Stomach (tissue), 9 donors: ENCODE results near the gene PWWP2B. TPM values are rescaled to one million over a fixed set of nuclear protein-coding genes. Genes with fewer than 3 reads are reported as not detected.
"Not testable (repeated sequence)": the region's sequence is repeated elsewhere in the genome, so short reads cannot be mapped to it uniquely, and the experiment has no call there.

Experiments
- DNase-seq, 2 donors: peaks; one replicate each; pipeline versions ENCODE4 v3.0.0 to v3.0.0-alpha.2; 2013 to 2019
- H3K27ac ChIP-seq, 5 donors: fragments of 200-600 bp in 4 of 5; sonication (generic) in 4 of 5; one replicate each; pipeline ENCODE4 v1.5.1; 2013 to 2019; ENCODE audit warnings: mild to moderate bottlenecking in 1 of 5, moderate library complexity in 1 of 5
- H3K27me3 ChIP-seq, 3 donors: fragments of 200-600 bp; sonication (generic); one replicate each; pipeline ENCODE4 v1.5.1; 2017 to 2019; ENCODE audit warnings: mixed run types in 1 of 3
- H3K36me3 ChIP-seq, 4 donors: fragments of 200-600 bp; sonication (generic); 1 replicate in 3 of 4; 2 replicates in 1 of 4; pipeline ENCODE4 v1.5.1; 2016 to 2019
- H3K4me1 ChIP-seq, 4 donors: fragments of 200-600 bp; sonication (generic); one replicate each; pipeline ENCODE4 v1.5.1; 2016 to 2019
- H3K4me3 ChIP-seq, 4 donors: fragments of 200-600 bp; sonication (generic) in 3 of 4; one replicate each; pipeline ENCODE4 v1.5.1; 2016 to 2019; ENCODE audit warnings: mild to moderate bottlenecking in 1 of 4
- H3K9me3 ChIP-seq, 4 donors: fragments of 200-600 bp; sonication (generic); one replicate each; pipeline ENCODE4 v1.5.1; 2016 to 2019
- EP300 ChIP-seq: sonication (generic); formaldehyde crosslinking; IDR thresholded peaks from one replicate; pipeline ENCODE4 v1.6.1; 2017; ENCODE audit warnings: antibody characterized with exemption
- POLR2A ChIP-seq, 4 donors: fragments of 450-650 bp; IDR thresholded peaks; one replicate each; pipeline ENCODE4 v1.6.1; 2016; ENCODE audit warnings: antibody characterized with exemption in 4 of 4, control low read depth in 2 of 4, mild to moderate bottlenecking in 1 of 4, moderate library complexity in 1 of 4
- POLR2AphosphoS5 ChIP-seq, 3 donors: sonication (generic); formaldehyde crosslinking; IDR thresholded peaks; one replicate each; pipeline ENCODE4 v1.6.1; 2016; ENCODE audit warnings: antibody characterized with exemption in 3 of 3
- whole genome bisulfite sequencing, 5 donors: extraction: QIAGEN DNeasy Blood & Tissue Kit in 3 of 5; methylation state at CpG; one replicate each; pipeline versions ENCODE4 v1.1.5 to v1.1.7; 2013 to 2018; 5-methylcytosine and 5-hydroxymethylcytosine counted together
- intact Hi-C: fragments of 100-400 bp; cut with DNase I; formaldehyde crosslinking; loops from one replicate; pipeline ENCODE4 v1.15.1; 2023; ENCODE audit warnings: low total_unique reads
- polyA plus RNA-seq, 3 donors: library from polyadenylated mRNA; stranded (reverse); fragments of 200-250 nt; gene quantifications; one replicate each; pipeline ENCODE4 v1.2.3, GENCODE V29; 2013
- total RNA-seq, 5 donors: library from RNA; depleted of rRNA; stranded (reverse); fragments of >200 nt; gene quantifications; one replicate each; pipeline versions ENCODE4 v1.1.0 to v1.2.3, GENCODE V29; 2014 to 2016
- TF ChIP-seq, protein P1 (sequence below), 7 experiments: fragments of 450-650 bp in 4 of 7; fragments of 200-600 bp in 3 of 7; sonication (generic) in 3 of 7; IDR thresholded peaks; one replicate each; pipeline ENCODE4 v1.5.1; 2016 to 2019; ENCODE audit warnings: antibody characterized with exemption in 7 of 7, control low read depth in 2 of 7, mild to moderate bottlenecking in 1 of 7
- donor health status: healthy with polysubstance abuse.
- donor health status: Bipolar disorder and iron deficiency.
- donor health status: healthy.

Gene PWWP2B
- total and polyA plus RNA-seq, 8 donors, result 8.5 to 167 (median 22.8) TPM

DNA sequence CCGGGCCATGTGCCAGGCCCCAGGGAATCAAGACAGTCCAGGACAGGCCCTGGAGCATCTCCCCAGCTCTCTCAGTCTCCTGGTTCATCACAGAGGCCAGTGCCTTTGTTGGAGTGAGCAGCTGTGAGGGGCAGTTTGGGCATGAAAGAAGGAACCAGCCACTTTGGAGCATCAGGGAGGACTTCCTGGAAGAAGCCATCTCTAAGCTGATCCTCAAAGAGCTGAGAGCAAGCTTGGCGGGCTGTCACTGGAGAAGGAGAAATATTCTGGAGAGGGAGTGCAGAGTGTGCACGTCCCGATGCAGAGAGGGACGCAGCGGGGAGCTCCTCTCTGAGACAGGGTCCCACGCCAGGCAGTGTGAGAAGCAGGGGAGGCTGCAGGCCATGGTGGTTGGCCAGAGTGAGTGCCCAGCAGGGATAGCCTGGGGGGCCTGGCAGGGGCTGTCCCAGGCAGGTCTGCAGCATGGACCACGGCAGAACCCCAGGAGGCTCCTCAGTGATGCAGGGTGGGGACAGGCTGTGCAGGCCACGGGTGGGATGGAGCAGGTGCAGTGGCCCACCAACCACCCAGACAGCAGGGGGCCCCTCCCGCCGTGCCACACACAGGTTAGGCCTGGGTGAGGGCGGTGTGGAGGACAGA, 34.7 kb downstream of the PWWP2B start:
- intact Hi-C loops, result no loop called here
- H3K27ac ChIP-seq, result no peak overlapping the region
- no peak for TF ChIP-seq EP300
- no peak for TF ChIP-seq POLR2A (IDR thresholded peaks at IDR 0.05)
- TF ChIP-seq, protein P1, sequence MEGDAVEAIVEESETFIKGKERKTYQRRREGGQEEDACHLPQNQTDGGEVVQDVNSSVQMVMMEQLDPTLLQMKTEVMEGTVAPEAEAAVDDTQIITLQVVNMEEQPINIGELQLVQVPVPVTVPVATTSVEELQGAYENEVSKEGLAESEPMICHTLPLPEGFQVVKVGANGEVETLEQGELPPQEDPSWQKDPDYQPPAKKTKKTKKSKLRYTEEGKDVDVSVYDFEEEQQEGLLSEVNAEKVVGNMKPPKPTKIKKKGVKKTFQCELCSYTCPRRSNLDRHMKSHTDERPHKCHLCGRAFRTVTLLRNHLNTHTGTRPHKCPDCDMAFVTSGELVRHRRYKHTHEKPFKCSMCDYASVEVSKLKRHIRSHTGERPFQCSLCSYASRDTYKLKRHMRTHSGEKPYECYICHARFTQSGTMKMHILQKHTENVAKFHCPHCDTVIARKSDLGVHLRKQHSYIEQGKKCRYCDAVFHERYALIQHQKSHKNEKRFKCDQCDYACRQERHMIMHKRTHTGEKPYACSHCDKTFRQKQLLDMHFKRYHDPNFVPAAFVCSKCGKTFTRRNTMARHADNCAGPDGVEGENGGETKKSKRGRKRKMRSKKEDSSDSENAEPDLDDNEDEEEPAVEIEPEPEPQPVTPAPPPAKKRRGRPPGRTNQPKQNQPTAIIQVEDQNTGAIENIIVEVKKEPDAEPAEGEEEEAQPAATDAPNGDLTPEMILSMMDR (IDR thresholded peaks at IDR 0.05), result no peak
- TF ChIP-seq POLR2AphosphoS5 (IDR thresholded peaks at IDR 0.05), result no peak
- WGBS, 5 donors, result 90 to 93% (median 92%) methylated on average over 10 to 12 of the region's 12 CpGs
- DNase-seq, result no peak
- H3K4me1 ChIP-seq, result peaks cover 8 to 16% (median 14%) of the 10 kb centered on the region in 4 donors
- no peaks in the 10 kb centered on the region for H3K9me3 ChIP-seq
- no peaks in the 10 kb centered on the region for H3K27me3 ChIP-seq
- no peak overlapping the region for H3K4me3 ChIP-seq
- peaks cover 0 to 14% (median 6%) of the 10 kb centered on the region in 4 donors for H3K36me3 ChIP-seq

GRCh38 chr10:132432176-132432540, 35.2 kb downstream of the PWWP2B start:
- 82 to 95% (median 92%) methylated on average over 2 to 12 of the region's 12 CpGs for WGBS, 5 donors
- intact Hi-C loops, result no loop called here
- Histone ChIP-seq H3K27ac (no peak overlapping the region), H3K36me3 (peaks cover 0 to 12% (median 5%) of the 10 kb centered on the region in 4 donors), H3K4me3 (no peak overlapping the region), H3K4me1 (peaks cover 8 to 16% (median 14%) of the 10 kb centered on the region in 4 donors), H3K9me3 (no peaks in the 10 kb centered on the region), H3K27me3 (no peaks in the 10 kb centered on the region)
- DNase-seq, result no peak
- TF ChIP-seq, protein P1 (IDR thresholded peaks at IDR 0.05), result no peak
- no peak for TF ChIP-seq POLR2A (IDR thresholded peaks at IDR 0.05)
- no peak for TF ChIP-seq EP300
- no peak for TF ChIP-seq POLR2AphosphoS5 (IDR thresholded peaks at IDR 0.05)

DNA sequence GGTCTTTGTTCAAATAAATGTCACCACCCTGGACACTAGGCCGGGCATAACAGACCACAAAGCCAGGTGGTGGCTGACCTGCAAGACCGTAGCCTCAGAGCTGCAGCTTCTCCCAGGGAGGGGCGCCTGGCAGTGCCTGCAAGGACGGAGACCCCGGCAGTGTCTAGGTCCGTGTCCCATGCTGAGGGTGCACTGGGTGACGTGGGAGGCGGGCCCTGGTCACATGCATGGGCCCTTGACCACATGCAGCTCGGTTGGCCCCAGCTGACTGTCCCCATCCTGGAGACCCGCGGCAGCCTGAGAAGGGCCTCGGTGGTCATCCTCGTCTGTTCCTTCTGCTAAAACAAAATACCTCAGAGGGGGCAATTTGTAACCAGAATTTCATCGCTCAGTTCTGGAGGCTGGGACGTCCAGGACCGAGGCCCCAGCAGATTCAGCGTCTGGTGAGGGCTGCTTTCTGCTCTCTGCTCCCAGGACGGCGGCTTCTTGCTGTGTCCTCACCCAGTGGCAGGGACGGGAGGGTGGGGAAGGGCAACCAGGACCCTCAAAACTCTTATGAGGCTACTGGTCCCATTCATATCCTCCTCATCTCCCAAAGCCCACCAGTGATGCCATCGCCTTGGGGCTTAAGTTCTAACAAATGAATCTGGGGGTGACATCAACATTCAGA, 36.8 kb downstream of the PWWP2B start:
- no peaks in the 10 kb centered on the region for H3K36me3 ChIP-seq
- H3K4me1 ChIP-seq, result peaks cover 8 to 16% (median 14%) of the 10 kb centered on the region in 4 donors
- TF ChIP-seq POLR2A (IDR thresholded peaks at IDR 0.05) (no peak), POLR2AphosphoS5 (IDR thresholded peaks at IDR 0.05) (no peak), EP300 (no peak)
- no peak for DNase-seq
- no peak overlapping the region for H3K27ac ChIP-seq
- WGBS, 5 donors, result 90 to 97% (median 95%) methylated on average over 10 to 21 of the region's 21 CpGs
- no peaks in the 10 kb centered on the region for H3K27me3 ChIP-seq
- no peak overlapping the region for H3K4me3 ChIP-seq
- intact Hi-C loops, result no loop called here
- no peaks in the 10 kb centered on the region for H3K9me3 ChIP-seq

DNA sequence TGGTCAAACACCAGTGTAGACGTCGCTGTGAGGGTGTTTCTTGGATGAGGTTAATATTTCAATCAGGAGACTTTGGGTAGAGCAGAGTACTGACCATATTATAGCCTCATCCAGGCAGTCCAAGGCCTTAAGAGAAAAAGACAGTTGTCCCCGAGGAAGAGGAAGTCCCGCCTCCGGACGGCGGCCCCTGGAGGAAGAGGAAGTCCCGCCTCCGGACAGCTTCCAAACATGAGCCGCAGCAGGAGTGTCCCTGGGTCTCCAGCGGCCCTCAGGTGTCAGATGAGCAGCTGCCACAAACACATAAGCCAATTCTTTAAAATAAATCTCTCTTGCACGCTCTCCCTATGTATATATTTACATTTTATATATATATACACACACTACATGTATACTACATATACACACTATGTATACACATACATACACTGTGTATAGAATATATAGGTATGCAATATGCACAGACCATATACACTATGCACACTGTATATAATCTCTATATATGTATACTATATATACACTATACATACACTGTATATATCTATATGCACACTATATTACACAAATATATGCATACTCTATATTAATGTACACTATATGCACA, 37.5 kb downstream of the PWWP2B start:
- Histone ChIP-seq H3K4me1 (peaks cover 4 to 9% (median 8%) of the 10 kb centered on the region in 4 donors), H3K9me3 (no peaks in the 10 kb centered on the region), H3K27ac (no peak overlapping the region), H3K4me3 (no peak overlapping the region), H3K27me3 (no peaks in the 10 kb centered on the region), H3K36me3 (no peaks in the 10 kb centered on the region)
- WGBS, 5 donors, result 56 to 73% (median 72%) methylated on average over 12 of the region's 12 CpGs
- TF ChIP-seq, protein P1 (IDR thresholded peaks at IDR 0.05), result no peak
- TF ChIP-seq EP300, result no peak
- TF ChIP-seq POLR2AphosphoS5 (IDR thresholded peaks at IDR 0.05), result no peak
- TF ChIP-seq POLR2A (IDR thresholded peaks at IDR 0.05), result no peak
- intact Hi-C loops, result no loop called here
- peak in 1 of 2 donors; percentile 62 for DNase-seq

DNA sequence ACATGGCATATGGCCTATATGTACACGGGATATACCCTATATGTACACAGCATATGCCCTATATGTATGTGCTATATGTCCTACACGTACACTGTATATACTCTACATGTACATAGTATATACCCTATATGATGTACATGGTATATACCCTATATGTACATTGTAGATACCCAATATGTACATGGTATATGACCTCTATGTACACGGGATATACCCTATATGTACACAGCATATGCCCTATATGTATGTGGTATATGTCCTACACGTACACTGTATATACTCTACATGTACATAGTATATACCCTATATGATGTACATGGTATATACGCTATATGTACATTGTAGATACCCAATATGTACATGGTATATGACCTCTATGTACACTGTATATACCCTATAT, 38.3 kb downstream of the PWWP2B start:
- 88 to 95% (median 94%) methylated on average over 5 of the region's 5 CpGs for WGBS, 5 donors
- H3K9me3 ChIP-seq, intact Hi-C loops, H3K27ac ChIP-seq, H3K36me3 ChIP-seq, DNase-seq, H3K4me3 ChIP-seq, H3K4me1 ChIP-seq, H3K27me3 ChIP-seq: not testable (repeated sequence)

GRCh38 chr10:132436096-132436495, 39.1 kb downstream of the PWWP2B start:
- H3K4me3 ChIP-seq, H3K36me3 ChIP-seq, intact Hi-C loops, H3K27me3 ChIP-seq, H3K4me1 ChIP-seq, DNase-seq, H3K9me3 ChIP-seq, H3K27ac ChIP-seq: not testable (repeated sequence)
- WGBS, 5 donors, result 93 to 100% (median 98%) methylated on average over 2 to 3 of the region's 3 CpGs
